Measurements from ENCODE around the gene CHM.
"Not testable (repeated sequence)": the region's sequence is repeated elsewhere in the genome, so short reads cannot be mapped to it uniquely, and the experiment has no call there.

- TF ChIP-seq CTCF, POLR2A (IDR thresholded peaks at IDR 0.05): not testable (repeated sequence)
Observed at GRCh38 chrX:85916656-85917280, 130.6 kb downstream of the CHM start.

Data from uterus (tissue), 2 donors.